PC-9 (cell line): ENCODE measurements around the gene MRPL4. TPM values are rescaled to one million over a fixed set of nuclear protein-coding genes. Genes with fewer than 3 reads are reported as not detected.
A peak's percentile ranks its signal among the peaks of the same experiment; 100 is the strongest.

Experiments used
- BruUV-seq: library from RNA; stranded (reverse); fragments of 400-500 nt; replicated peaks from 2 replicates; lab custom pipeline; 2021; lab: Mats Ljungman, UMichigan
- CTCF ChIA-PET: fragments of 300-600 bp; sonication (Branson Sonifier 250); formaldehyde crosslinking; loops from one replicate; lab custom pipeline; 2022; ENCODE audit warnings: antibody characterized with exemption; lab: Charles Lee
- POLR2A ChIA-PET: fragments of 300-600 bp; sonication (Branson Sonifier 250); formaldehyde crosslinking; loops from one replicate; lab custom pipeline; 2022; ENCODE audit warnings: antibody characterized with exemption; ENCODE audit not compliant: unreplicated experiment; lab: Charles Lee
- DNase-seq, 2 experiments: peaks; one replicate each; pipeline versions ENCODE4 v3.0.0 to v3.0.0-alpha.2; 2015 to 2022; ENCODE audit warnings: mixed read lengths in 1 of 2
- H2AFZ ChIP-seq: fragments of 200-600 bp; sonication (generic); 2 replicates; pipeline ENCODE4 v1.8.1; 2017; ENCODE audit warnings: antibody characterized with exemption
- H3F3A ChIP-seq: fragments of 200-600 bp; sonication (generic); 2 replicates; pipeline ENCODE4 v1.8.1; 2017; ENCODE audit warnings: antibody characterized with exemption, mild to moderate bottlenecking, low read depth; ENCODE audit not compliant: insufficient read depth
- H3K27ac ChIP-seq: fragments of 200-600 bp; sonication (generic); 2 replicates; pipeline ENCODE4 v1.6.1; 2016; ENCODE audit warnings: mixed run types
- H3K27me3 ChIP-seq: fragments of 200-600 bp; sonication (generic); 2 replicates; pipeline ENCODE4 v1.6.1; 2016; ENCODE audit warnings: low read depth, mixed run types; ENCODE audit not compliant: insufficient read depth
- H3K36me3 ChIP-seq: fragments of 200-600 bp; sonication (generic); 2 replicates; pipeline ENCODE4 v1.6.1; 2016; ENCODE audit warnings: low read depth, mixed run types
- H3K4me1 ChIP-seq: fragments of 200-600 bp; sonication (generic); replicated peaks from 2 replicates; pipeline ENCODE4 v1.6.1; 2016; ENCODE audit warnings: mixed run types; ENCODE audit not compliant: insufficient read depth
- H3K4me2 ChIP-seq: fragments of 200-600 bp; sonication (generic); 2 replicates; pipeline ENCODE4 v1.6.1; 2017; ENCODE audit warnings: mixed run types
- H3K4me3 ChIP-seq: fragments of 200-600 bp; sonication (generic); 2 replicates; pipeline ENCODE4 v1.6.1; 2016; ENCODE audit warnings: mixed run types
- H3K79me2 ChIP-seq: fragments of 200-600 bp; sonication (generic); 2 replicates; pipeline ENCODE4 v1.6.1; 2017; ENCODE audit warnings: low read depth, mixed run types
- H3K9me2 ChIP-seq: fragments of 200-600 bp; sonication (generic); 2 replicates; pipeline ENCODE4 v1.8.1; 2017; ENCODE audit warnings: mild to moderate bottlenecking; ENCODE audit not compliant: insufficient read depth
- H3K9me3 ChIP-seq: fragments of 200-600 bp; sonication (generic); 2 replicates; pipeline ENCODE4 v1.8.1; 2016; ENCODE audit warnings: low read depth; ENCODE audit not compliant: insufficient read depth
- H4K20me1 ChIP-seq: fragments of 200-600 bp; sonication (generic); 2 replicates; pipeline ENCODE4 v1.8.1; 2017; ENCODE audit not compliant: insufficient read depth
- EZH2 ChIP-seq: fragments of 200-600 bp; sonication (generic); IDR thresholded peaks from 2 replicates; pipeline ENCODE4 v1.8.0; 2017; ENCODE audit warnings: antibody characterized with exemption, low read depth
- intact Hi-C: fragments of 100-400 bp; cut with micrococcal nuclease; formaldehyde crosslinking; loops from one replicate; pipeline ENCODE4 v1.10.0; 2022; ENCODE audit not compliant: unreplicated experiment
- total RNA-seq: library from RNA; stranded (reverse); gene quantifications from 2 replicates; pipeline ENCODE4 v1.2.3, GENCODE V29; 2021
- TF ChIP-seq, protein P1 (sequence below): fragments of 200-600 bp; sonication (generic); conservative IDR thresholded peaks from 2 replicates; pipeline ENCODE4 v1.6.1; 2017; ENCODE audit warnings: mixed run types, antibody characterized with exemption, mild to moderate bottlenecking, moderate library complexity

Gene MRPL4
- total RNA-seq, 1 experiment from 2014 or later, result 98.2 TPM

DNA sequence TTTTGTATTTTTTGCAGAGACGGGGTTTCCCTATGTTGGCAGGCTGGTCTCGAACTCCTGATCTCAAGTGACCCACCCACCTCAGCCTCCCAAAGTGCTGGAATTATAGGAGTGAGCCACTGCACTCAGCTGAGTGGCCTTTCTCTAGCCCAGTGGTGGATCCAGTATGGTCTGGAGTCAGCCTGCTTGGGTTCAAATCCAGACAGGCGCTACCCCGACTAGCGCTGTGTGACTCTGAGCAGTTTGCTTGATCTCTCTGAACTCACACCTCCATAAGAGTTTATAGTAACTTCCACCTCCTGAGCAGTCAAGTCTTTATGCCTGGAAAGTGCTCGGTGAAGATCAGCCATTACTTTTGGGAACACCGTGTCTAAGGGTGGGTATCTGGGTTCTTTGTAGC lies 31.3 kb upstream of the MRPL4 start:
- H3K4me2 ChIP-seq, result no peak overlapping the region
- no peaks in the 10 kb centered on the region for H3K27me3 ChIP-seq
- TF ChIP-seq, protein P1, sequence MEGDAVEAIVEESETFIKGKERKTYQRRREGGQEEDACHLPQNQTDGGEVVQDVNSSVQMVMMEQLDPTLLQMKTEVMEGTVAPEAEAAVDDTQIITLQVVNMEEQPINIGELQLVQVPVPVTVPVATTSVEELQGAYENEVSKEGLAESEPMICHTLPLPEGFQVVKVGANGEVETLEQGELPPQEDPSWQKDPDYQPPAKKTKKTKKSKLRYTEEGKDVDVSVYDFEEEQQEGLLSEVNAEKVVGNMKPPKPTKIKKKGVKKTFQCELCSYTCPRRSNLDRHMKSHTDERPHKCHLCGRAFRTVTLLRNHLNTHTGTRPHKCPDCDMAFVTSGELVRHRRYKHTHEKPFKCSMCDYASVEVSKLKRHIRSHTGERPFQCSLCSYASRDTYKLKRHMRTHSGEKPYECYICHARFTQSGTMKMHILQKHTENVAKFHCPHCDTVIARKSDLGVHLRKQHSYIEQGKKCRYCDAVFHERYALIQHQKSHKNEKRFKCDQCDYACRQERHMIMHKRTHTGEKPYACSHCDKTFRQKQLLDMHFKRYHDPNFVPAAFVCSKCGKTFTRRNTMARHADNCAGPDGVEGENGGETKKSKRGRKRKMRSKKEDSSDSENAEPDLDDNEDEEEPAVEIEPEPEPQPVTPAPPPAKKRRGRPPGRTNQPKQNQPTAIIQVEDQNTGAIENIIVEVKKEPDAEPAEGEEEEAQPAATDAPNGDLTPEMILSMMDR, result no peak
- no peak for TF ChIP-seq EZH2
- no peaks in the 10 kb centered on the region for H3K36me3 ChIP-seq
- peak in 1 of 2 experiments; percentile 0 for DNase-seq
- H3K4me3 ChIP-seq, result no peak overlapping the region
- no peaks in the 10 kb centered on the region for H3K9me2 ChIP-seq
- BruUV-seq, result no TSS peak
- H3K4me1 ChIP-seq, result peaks cover 20% of the 10 kb centered on the region
- no peak overlapping the region for H3K27ac ChIP-seq
- no peaks in the 10 kb centered on the region for H3K79me2 ChIP-seq
- peaks cover 27% of the 10 kb centered on the region; the same call in 1 of the 2 replicates for H3F3A ChIP-seq
- no peaks in the 10 kb centered on the region for H4K20me1 ChIP-seq
- CTCF ChIA-PET, result interaction anchor here (0.7 kb wide), 3 partner anchors 15 to 265 kb away, joined by 4 to 7 read pairs (median 4); no protein-coding TSS in a partner anchor
- no peaks in the 10 kb centered on the region for H3K9me3 ChIP-seq
- H2AFZ ChIP-seq, result no peak overlapping the region
- intact Hi-C loops, result no loop called here
- POLR2A ChIA-PET, result no interaction called here

DNA sequence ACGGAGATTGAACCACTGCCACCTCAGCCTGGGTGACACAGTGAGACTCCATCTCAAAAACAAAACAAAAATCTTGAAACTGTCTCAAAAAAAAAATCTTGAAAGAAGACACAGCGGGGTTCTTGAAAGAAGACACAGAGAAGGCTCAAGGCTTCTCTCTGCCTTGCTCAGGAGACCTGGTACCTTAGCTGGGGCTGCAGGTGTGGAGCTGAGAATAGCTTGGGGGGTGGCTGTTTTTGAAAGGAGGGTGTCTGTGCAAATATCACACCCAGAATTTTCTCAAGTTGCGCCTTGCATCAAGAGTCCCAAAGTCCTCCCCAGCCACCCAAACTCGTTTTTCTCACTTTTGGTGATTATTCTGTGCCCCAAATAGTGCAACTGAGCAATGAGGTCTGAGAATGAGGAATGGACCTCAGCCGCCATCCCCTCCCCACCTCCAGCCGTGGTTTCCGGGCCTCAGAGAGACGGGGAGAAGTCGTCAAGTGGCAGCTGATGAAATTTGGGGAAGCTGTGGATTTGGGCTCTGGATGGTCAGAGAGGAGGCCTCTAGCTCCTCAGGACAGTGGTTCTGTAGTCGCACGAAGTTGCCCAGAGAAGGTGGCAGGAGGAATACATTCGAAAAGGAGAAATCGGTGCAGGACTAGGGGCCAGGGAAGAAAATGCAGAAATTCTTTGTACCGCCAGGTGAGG lies 29.7 kb upstream of the MRPL4 start:
- ChIA-PET CTCF (no interaction called here), POLR2A (no interaction called here)

DNA sequence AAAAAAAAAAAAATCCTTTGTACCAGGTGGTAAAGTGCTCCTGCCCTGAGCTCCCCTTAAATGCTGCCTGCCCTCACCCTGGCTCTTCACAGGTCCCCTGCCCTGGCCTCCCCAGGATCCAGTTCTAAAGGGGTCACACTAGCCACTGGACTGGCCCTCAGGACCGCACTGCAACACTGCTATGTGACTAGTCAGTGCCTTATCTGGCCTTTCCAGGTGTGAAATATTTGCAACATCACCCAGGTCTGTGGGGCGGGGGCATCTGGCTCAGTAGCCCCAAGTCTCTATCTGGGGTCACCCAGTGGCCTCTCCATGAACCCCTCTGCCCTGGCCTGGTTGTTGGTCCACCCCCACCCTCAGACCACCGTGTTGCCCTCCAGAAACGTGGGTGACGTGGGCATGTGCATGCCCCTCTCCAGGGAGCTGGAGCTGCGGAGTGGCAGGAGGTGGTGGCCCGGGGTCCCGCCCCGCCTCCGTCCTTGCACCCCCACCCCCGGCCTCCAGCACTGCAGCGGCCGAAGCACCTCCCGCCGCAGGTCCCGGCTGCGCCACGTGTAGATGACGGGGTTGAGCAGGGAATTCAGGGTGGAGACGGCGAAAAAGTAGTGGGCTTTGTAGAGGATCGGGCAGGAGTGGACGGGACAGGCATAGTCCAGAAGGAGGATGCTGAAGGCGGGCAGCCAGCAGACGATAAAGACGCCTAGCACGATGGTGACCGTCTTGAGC lies 28.4 kb upstream of the MRPL4 start:
- Histone ChIP-seq H3K9me3 (no peaks in the 10 kb centered on the region), H3K9me2 (no peaks in the 10 kb centered on the region), H3K4me3 (no peak overlapping the region), H3K27me3 (no peaks in the 10 kb centered on the region), H3K79me2 (no peaks in the 10 kb centered on the region), H4K20me1 (0 out of 2 replicates have a peak, but pooled peaks cover 4% of the 10 kb centered on the region), H3F3A (peaks cover 28% of the 10 kb centered on the region; the same call in 1 of the 2 replicates), H2AFZ (no peak overlapping the region), H3K4me2 (no peak overlapping the region), H3K4me1 (peaks cover 9% of the 10 kb centered on the region), H3K27ac (no peak overlapping the region), H3K36me3 (no peaks in the 10 kb centered on the region)
- TF ChIP-seq, protein P1, result no peak
- TF ChIP-seq EZH2, result no peak
- DNase-seq, result peak in 1 of 2 experiments; percentile 8
- no TSS peak for BruUV-seq
- ChIA-PET CTCF (no interaction called here), POLR2A (no interaction called here)
- intact Hi-C loops, result no loop called here

More for the DNA sequence above, 29.7 kb upstream of the MRPL4 start:
- no peaks in the 10 kb centered on the region for H3K27me3 ChIP-seq
- no peak for TF ChIP-seq EZH2
- TF ChIP-seq, protein P1, result no peak
- peak in 1 of 2 experiments; percentile 10 for DNase-seq
- H3K79me2 ChIP-seq, result no peaks in the 10 kb centered on the region
- H3K27ac ChIP-seq, result no peak overlapping the region
- H3K4me3 ChIP-seq, result no peak overlapping the region
- H3F3A ChIP-seq, result peaks cover 35% of the 10 kb centered on the region; the same call in 1 of the 2 replicates
- H2AFZ ChIP-seq, result no peak overlapping the region
- H3K4me1 ChIP-seq, result peaks cover 17% of the 10 kb centered on the region
- H3K4me2 ChIP-seq, result no peak overlapping the region
- H4K20me1 ChIP-seq, result 0 out of 2 replicates have a peak, but pooled peaks cover 4% of the 10 kb centered on the region
- H3K36me3 ChIP-seq, result no peaks in the 10 kb centered on the region
- intact Hi-C loops, result no loop called here
- TSS peak; percentile 10 for BruUV-seq
- H3K9me2 ChIP-seq, result no peaks in the 10 kb centered on the region
- H3K9me3 ChIP-seq, result no peaks in the 10 kb centered on the region
